ACC112 (cell line): ENCODE measurements around the gene CEP170B.

ENCODE experiments used
- H2AFZ ChIP-seq: fragments of 200-600 bp; sonication (generic); one replicate; pipeline ENCODE4 v1.6.0; 2017; ENCODE audit warnings: antibody characterized with exemption, low read length; ENCODE audit not compliant: unreplicated experiment
- H3K27ac ChIP-seq: fragments of 200-600 bp; sonication (generic); 2 replicates; pipeline ENCODE4 v1.5.1; 2014; ENCODE audit warnings: low read depth, mild to moderate bottlenecking, antibody characterized with exemption, low read length, moderate library complexity
- H3K27me3 ChIP-seq: fragments of 200-600 bp; sonication (generic); 2 replicates; pipeline ENCODE4 v1.6.1; 2014; ENCODE audit warnings: mild to moderate bottlenecking, antibody characterized with exemption, low read length, moderate library complexity, mixed read lengths; ENCODE audit not compliant: insufficient read depth
- H3K36me3 ChIP-seq: fragments of 200-600 bp; sonication (generic); 2 replicates; pipeline ENCODE4 v1.6.1; 2016; ENCODE audit warnings: mild to moderate bottlenecking, antibody characterized with exemption, low read length, moderate library complexity, mixed read lengths; ENCODE audit not compliant: insufficient read depth
- H3K4me1 ChIP-seq: fragments of 200-600 bp; sonication (generic); one replicate; pipeline ENCODE4 v1.6.1; 2016; ENCODE audit warnings: low read length, mixed read lengths; ENCODE audit not compliant: insufficient read depth, unreplicated experiment, control insufficient read depth
- H3K4me3 ChIP-seq: fragments of 200-600 bp; sonication (generic); 2 replicates; pipeline ENCODE4 v1.5.1; 2014; ENCODE audit warnings: mild to moderate bottlenecking, low read depth, low read length
- H3K79me2 ChIP-seq: fragments of 200-600 bp; sonication (generic); one replicate; pipeline ENCODE4 v1.6.0; 2016; ENCODE audit warnings: low read length; ENCODE audit not compliant: control insufficient read depth, unreplicated experiment, insufficient read depth

CEP170B gene

GRCh38 chr14:104859900-104860299 is 5.2 kb upstream of the CEP170B start:
- no peak overlapping the region for H2AFZ ChIP-seq
- H3K27me3 ChIP-seq: peaks cover 27% of the 10 kb centered on the region; the same call in 1 of the 2 replicates
- H3K4me1 ChIP-seq: peaks cover 6% of the 10 kb centered on the region
- no peaks in the 10 kb centered on the region for H3K79me2 ChIP-seq
- H3K36me3 ChIP-seq: no peaks in the 10 kb centered on the region
- H3K27ac ChIP-seq: no peak overlapping the region
- no peak overlapping the region for H3K4me3 ChIP-seq

- Histone ChIP-seq H3K27ac (no peak overlapping the region), H3K4me3 (no peak overlapping the region), H3K79me2 (no peaks in the 10 kb centered on the region), H3K27me3 (peaks cover 27% of the 10 kb centered on the region; the same call in 1 of the 2 replicates), H3K4me1 (peaks cover 6% of the 10 kb centered on the region), H3K36me3 (no peaks in the 10 kb centered on the region), H2AFZ (no peak overlapping the region)
These were observed 4.7 kb upstream of the CEP170B start for GRCh38 chr14:104860414-104860813.

GRCh38 chr14:104863131-104863862 is 1.8 kb upstream of the CEP170B start:
- H3K79me2 ChIP-seq: peaks cover 22% of the 10 kb centered on the region

GRCh38 chr14:104863923-104864266 is 1.2 kb upstream of the CEP170B start:
- Histone ChIP-seq H3K27ac (no peak overlapping the region), H3K4me3 (peak overlapping the region; percentile 82), H3K79me2 (peaks cover 27% of the 10 kb centered on the region), H2AFZ (no peak overlapping the region), H3K4me1 (peaks cover 22% of the 10 kb centered on the region), H3K36me3 (no peaks in the 10 kb centered on the region), H3K27me3 (peaks cover 27% of the 10 kb centered on the region; the same call in 1 of the 2 replicates)

More at GRCh38 chr14:104863131-104863862, 1.8 kb upstream of the CEP170B start:
- Histone ChIP-seq H3K27ac (no peak overlapping the region), H2AFZ (no peak overlapping the region), H3K36me3 (no peaks in the 10 kb centered on the region), H3K27me3 (peaks cover 27% of the 10 kb centered on the region; the same call in 1 of the 2 replicates), H3K4me3 (no peak overlapping the region), H3K4me1 (peaks cover 22% of the 10 kb centered on the region)

GRCh38 chr14:104864267-104865080 is 594 bp upstream of the CEP170B start:
- H3K36me3 ChIP-seq: no peaks in the 10 kb centered on the region

GRCh38 chr14:104865631-104866441 is 768 bp downstream of the CEP170B start:
- H3K4me1 ChIP-seq: peaks cover 22% of the 10 kb centered on the region
- peak overlapping the region; percentile 93 for H2AFZ ChIP-seq
- H3K4me3 ChIP-seq: peak overlapping the region; percentile 93
- no peaks in the 10 kb centered on the region; the same call in 1 of the 2 replicates for H3K36me3 ChIP-seq
- H3K79me2 ChIP-seq: peaks cover 41% of the 10 kb centered on the region
- peaks cover 27% of the 10 kb centered on the region; the same call in 1 of the 2 replicates for H3K27me3 ChIP-seq
- H3K27ac ChIP-seq: peak overlapping the region; percentile 31; the same call in 1 of the 2 replicates

More at GRCh38 chr14:104864267-104865080, 594 bp upstream of the CEP170B start:
- Histone ChIP-seq H3K4me1 (peaks cover 22% of the 10 kb centered on the region), H3K79me2 (peaks cover 33% of the 10 kb centered on the region), H3K27ac (no peak overlapping the region), H2AFZ (peak overlapping the region; percentile 13), H3K4me3 (peak overlapping the region; percentile 82), H3K27me3 (peaks cover 27% of the 10 kb centered on the region; the same call in 1 of the 2 replicates)

GRCh38 chr14:104866451-104867370 is 1.6 kb downstream of the CEP170B start:
- Histone ChIP-seq H3K4me3 (peak overlapping the region; percentile 93), H3K36me3 (no peaks in the 10 kb centered on the region; the same call in 1 of the 2 replicates), H3K79me2 (peaks cover 46% of the 10 kb centered on the region), H2AFZ (no peak overlapping the region), H3K27me3 (peaks cover 27% of the 10 kb centered on the region; the same call in 1 of the 2 replicates), H3K4me1 (peaks cover 22% of the 10 kb centered on the region), H3K27ac (peak overlapping the region; percentile 31; the same call in 1 of the 2 replicates)

- peaks cover 23% of the 10 kb centered on the region; the same call in 1 of the 2 replicates for H3K27me3 ChIP-seq
- H3K4me3 ChIP-seq: peak overlapping the region; percentile 93
- H3K36me3 ChIP-seq: no peaks in the 10 kb centered on the region; the same call in 1 of the 2 replicates
- no peak overlapping the region for H2AFZ ChIP-seq
- peaks cover 46% of the 10 kb centered on the region for H3K79me2 ChIP-seq
- H3K27ac ChIP-seq: no peak overlapping the region
- peaks cover 24% of the 10 kb centered on the region for H3K4me1 ChIP-seq
These were observed 2.4 kb downstream of the CEP170B start for GRCh38 chr14:104867371-104868059.
